Activated CD8-positive, alpha-beta memory T cell treated with anti-CD3 and anti-CD28 coated beads, Interleukin-2, amount 50 U/mL, for 24 hours (primary cell): ENCODE data around the gene TTC7B.

Experiments
- DNase-seq: peaks from one replicate; pipeline ENCODE4 v3.0.0-alpha.2; 2020; ENCODE audit errors: extremely low read depth

Gene TTC7B

DNA sequence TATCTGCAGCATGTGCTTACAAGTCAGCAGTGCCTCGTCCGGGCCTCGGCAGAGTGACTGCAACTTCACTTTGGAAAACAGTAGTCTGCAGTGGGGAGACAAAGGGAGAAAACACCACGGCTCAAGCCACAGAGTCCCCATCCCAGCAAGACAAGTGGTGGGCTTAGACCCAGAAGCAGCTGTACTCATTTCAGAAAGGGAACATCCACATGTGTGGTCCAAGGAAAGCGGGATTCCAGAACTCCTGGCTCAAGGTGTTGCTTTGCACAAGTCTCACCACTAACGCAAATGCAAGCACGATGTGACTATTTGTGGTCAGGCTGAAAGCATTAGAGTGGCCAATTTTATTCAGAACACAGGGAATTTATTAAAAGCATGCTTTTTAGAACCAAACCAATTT is 198.3 kb downstream of the TTC7B start:
- no peak for DNase-seq

DNA sequence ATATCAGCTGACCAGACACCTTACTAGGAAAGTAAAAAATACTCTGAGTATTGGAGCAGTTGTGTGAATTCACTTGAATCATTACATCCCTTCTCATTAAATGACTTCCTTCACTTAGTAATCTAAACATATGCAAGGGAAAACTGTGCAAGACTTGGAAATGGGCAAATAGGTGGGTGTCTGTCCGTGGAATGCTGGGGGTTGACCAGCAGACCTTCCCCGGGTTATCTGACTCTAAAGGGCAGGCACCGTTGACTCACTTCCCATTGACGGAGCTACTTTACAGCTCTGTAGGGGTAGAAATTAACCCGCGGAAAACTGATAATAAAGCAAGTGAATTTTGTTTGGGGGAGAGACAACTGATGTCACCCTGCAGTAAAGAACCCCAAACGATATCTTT is 199.3 kb downstream of the TTC7B start:
- no peak for DNase-seq

DNA sequence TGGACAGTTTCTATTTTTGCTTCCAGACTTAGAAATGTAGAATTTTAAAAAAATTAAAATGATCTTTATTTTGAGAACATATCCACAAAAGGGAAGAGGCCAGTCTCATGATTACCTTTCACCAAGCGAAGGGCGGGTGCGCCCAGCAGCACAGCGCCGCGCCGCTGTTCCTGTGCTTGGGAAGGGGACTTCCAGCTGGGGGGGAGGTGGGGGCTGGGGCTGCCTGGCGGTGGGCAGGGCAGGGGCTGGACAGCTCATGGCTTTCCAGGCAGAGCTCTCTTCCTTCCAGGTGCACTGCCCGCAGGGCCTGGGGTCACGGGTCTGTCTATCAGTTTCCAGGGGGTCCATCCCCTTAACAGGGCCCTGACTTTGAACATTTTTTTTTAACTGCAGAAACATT is 199.9 kb downstream of the TTC7B start:
- no peak for DNase-seq

DNA sequence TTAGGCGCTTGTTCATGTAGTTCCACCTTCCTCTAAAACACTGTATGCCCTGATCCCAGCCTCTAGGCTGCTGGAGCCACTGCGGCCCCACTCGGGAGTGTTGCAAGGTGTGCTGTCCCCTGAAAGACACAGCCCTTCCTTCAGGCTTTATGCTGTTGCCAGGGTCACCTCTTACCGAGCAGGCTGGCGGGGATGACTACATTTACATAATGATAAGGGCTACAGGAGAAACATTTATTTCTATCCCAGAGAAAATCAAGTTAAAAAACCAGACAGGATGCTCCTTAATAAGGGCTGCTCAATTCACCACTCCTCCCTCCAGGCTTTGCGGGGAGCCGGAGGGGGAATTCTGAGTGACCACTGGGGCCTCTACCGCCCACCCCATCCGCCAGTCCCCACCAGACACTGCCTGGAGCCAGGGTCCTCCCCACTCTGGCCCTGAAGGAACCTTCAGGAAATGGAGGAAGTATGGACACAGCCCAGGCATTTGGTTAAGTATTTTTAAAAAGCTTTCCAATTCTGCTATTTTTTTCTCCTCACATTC is 200.6 kb downstream of the TTC7B start:
- DNase-seq = no peak

DNA sequence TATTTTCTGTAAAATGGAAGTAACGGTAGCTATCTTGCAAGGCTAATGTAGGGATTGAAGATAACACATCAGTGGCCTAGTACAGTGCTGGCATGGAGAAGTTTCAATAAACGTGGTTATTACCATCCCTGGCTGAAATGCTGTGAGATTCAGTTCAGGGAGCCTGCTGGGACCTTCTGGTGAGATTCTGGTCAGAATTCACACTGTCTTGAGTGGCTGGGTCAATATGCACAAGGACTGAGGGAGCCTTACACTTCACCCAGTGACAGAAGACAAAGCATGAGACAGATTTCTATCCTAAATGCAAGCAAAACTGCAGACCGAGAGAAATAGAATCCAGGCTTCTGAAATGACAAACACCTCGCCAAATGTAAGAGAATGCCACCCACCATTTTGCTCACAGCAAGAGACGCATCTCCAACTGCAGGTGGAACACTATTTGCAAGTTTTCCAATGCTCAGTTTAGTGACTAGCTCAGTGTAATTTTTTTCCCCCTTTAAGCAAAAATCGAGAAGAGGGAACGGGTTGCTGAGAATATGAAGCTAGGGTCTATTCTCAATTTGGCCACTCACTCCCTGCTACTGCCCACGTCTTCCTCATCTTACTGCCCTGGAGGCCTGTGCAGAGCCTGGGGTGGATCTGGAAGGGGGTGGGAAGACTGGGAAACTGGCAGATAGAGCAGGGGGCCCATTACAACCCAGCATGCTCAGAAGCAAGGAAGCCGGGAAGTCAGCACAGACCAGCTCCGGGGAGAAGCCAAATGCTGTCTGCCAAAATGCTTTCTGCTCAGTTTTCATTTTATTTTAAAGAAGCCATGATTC is 201.3 kb downstream of the TTC7B start:
- no peak for DNase-seq

DNA sequence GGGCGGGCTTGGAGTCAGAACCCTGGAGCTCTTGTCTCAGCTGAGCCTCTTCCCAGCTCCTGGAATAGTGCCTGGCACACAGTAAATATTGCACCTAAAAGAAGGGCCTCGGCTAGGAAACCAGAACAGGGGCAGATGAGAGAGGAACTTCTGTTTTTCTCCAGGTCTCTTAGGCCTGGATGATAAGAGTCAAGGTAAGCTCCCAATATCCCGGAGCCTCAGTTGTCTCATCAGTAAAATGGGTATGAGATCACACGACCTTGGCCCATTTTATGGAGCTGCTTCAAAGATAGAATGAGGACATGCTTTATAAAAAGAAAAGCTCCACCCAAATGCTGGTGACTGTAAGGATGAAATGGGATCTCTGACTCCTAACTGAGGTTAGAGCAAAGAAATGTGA is 202.2 kb downstream of the TTC7B start:
- DNase-seq = no peak

DNA sequence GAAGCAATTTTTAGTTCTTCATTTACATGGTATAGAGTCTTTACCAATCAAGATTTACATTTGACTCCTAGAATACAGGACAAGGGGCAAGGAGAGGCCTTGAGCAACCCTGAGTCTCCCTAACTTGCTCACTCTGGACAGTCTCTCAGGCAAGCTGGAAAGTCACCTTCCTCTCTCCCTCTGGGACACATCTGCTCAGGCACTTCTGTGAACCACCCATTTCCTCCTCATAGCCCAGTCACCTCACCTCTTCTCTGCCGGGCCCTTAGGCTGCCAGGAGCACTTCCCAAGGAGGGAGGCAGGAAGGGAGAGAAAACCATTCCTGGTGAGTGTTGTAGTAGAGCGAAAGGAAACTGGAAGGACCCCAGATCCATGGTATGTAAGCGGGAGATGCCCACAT is 202.8 kb downstream of the TTC7B start:
- no peak for DNase-seq

DNA sequence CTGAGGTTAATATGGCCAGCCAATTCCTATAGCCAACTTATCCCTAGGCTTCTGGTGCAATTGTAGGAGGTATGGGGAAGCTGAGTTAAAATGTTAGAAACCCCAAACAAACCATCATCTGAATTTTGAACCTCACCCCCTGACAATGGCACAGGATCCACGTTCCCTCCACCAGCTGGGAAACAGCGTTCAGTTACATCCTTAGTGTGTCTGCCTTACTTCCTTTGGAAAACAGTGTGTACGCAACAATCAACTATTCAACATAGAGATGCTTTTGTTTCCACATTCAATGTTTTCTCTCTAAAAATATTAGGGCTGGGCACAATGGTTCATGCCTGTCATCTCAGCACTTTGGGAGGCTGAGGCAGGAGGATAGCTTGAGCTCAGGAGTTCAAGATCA is 203.4 kb downstream of the TTC7B start:
- no peak for DNase-seq

DNA sequence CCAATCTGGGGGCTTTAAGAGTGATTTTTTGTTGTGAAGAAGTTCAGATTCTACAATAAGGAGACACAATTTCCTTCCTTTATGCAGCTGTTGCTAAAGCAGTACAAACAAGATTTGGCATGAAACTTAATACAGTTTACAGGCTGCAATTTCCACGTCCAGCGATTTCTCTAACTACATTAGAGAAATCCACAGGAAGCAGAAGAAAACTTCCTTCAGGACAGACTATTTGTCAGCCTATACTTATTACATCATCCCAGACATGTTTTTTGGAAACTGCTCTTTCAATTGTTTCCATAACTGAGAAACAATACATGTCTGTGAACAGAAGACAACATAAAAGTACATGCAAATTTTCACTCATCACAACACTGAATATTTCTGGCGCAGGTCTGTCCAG is 204.3 kb downstream of the TTC7B start:
- DNase-seq = no peak

DNA sequence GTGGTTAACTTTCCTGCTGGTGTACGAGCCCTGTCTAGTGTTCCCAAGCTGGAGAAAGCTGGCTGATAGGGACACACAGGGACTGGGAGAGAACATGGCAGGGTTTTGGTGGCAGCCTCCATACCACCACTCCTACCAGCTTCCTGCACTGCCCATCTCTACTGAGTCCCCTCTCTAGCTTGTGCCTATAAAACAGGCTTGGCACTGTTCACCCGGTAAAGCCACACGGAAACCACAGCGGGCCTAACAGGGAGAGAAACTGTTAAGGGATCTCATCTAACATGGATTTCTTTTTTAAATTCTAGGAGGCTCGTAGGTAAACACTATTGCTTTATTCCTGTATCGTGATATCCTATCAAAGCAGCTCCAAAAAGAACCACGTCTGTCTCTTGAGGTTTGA is 204.7 kb downstream of the TTC7B start:
- DNase-seq = no peak

DNA sequence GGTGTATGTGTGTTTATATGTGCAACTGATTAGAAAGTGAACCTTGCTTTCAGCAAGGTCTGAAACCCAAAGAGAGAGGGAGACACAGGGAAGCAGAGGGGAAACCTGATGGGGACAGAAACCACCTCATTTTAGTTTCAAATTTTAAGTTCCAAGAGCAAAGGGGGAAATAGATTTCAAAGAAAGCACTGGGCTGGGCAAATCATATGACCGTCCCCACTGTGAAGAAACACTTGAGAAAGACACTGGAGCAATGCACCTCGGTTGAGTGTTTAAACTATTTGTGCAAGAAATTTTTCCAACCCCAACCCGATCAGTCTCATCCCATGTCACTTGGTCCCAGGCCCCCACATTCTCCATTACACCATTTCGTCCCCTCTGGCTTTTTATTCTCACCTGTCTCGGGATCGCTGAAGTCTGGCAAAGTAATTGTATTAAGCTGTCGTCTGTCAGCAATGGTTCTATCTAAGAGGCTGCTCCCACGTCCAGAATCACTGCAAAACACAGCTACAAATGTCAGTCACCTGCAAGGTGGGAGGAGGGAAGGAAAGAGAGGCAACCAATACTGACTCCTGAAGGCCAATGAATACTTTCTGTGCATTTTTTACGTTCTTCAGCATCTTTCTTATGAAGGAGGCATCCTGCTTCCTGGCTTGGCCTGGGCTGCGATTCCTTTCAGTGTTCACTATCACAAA is 205.7 kb downstream of the TTC7B start:
- no peak for DNase-seq

DNA sequence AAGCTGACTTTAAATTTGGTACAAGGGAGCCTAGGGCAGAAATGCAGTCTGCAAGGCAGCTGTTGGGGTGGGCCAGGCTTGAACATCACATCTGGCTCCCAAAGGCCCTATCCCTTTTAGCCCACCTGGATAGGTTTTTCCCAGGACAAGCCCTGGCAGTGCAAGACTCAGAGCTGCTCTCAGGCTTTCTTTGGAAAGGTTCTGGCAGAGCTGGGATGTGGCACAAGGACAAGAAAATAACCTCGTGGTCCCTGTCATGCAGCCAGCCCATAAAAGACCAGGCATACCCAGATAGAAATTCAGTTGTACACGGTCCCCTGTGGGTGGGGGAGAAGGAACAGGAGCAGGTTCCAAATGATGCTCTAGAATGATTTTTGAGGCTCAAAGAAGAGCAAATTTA is 206.9 kb downstream of the TTC7B start:
- no peak for DNase-seq

DNA sequence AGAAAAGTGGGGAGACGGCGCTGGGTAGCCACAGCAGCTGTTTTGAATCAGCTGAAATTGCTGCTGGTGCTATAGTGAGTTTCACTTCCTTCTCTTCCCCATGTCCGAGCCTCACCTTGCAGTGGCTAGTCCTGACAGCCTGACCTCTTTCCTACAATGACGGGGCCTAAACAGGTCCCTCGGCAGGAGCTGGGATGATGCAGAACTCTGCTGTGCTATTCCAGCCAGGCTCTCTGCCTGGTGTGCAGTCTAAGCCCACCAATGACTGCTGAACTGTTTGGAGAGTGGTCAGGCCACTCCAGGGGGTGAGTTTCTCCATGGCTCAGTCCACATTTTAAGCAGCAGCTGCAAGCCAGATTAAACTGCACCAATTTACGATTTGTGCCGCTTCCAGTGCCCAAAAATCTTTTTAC is 207.3 kb downstream of the TTC7B start:
- no peak for DNase-seq

DNA sequence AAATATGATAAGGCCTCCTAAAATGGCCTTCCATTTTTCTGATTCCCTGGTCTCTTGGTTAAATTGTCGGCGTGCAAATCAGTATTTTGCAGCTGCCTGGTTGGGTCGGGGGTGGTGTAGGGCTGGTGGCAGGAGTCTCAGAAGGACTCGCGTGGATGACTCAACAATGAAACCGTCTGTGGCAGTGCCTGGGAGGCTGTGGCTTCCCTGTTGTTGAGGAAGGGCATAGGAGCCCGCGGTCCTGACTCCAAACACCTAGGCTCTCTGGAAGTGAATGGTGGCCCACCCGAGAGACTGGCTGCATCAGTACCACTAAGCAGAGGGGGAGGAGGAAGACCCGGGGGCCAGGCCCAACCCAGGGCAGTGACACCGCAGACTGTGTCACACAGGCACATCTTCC is 207.9 kb downstream of the TTC7B start:
- DNase-seq = no peak

DNA sequence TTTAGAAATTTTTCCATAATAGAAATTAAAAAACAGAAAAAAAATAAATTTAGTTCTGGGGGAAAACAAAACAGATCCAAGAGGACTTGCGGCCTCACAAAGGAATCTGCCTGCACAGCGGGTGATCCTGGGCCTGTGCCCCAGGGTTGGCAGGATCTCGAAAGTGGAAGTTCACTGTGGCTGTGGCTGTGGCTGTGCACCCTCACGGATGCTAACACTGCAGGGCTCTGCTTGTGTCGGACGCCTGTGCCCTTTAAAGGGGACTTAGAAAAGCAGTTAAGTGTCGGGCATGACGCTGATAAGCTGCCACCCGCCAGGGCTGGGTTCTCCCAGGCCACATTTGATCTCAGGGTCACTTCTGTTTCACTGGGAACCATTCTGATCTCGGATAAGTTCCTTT is 209.1 kb downstream of the TTC7B start:
- DNase-seq = no peak

DNA sequence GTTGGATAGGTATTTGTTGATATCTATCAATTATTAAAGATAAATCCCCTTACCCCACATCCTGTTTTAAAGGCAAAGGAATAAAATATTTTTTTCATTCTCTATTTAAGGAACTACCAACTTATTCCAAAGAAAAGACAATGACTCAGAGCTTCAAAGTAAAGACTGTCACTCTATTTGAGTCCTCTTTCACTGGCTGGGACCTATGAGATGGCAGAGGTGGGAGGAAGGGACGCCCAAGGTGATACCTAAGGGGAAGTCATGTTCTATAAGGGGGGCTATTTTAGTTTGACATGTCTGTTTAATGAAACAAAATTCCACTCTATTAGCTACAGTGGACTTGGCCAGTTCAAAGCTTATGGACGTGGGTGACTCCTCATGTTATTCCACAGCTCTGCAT is 209.8 kb downstream of the TTC7B start:
- DNase-seq = no peak

DNA sequence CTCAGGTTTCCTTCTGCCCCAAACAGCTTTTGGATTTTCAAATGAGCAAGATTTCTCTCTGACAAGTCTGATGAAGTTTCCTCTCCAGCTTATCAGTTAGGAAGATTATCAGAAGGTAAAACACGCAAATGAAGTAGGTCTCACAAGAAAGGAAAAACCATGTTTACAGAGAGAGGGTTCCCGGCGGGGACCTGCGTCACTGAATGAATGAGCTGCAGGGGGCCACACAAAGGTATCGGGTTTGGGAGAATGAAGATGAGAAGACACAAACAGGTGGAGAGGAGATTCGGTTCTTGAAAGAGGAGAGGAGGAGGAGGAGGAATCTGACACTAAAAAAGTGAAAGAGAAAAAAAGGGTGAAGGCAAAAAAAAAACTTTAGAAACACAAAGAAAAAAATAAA is 210.8 kb downstream of the TTC7B start:
- no peak for DNase-seq

DNA sequence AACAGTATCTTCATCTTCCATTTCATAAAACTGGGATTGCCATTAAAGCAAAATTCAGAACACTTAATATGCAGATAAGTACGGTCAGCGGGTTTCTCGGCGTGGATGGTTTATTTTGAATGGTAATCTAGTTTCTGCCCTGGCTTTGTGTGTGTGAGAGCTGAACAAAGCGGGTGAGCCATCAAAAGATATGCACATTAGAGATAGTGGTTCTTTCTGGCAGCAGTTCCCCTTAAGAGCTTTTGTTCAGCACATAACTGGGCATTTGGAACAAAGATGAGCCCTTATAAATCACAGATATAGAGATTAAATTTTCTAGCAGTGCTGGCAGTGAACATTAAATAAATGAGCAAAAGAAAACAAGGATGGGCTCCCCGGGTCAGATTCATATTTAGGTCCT is 211.9 kb downstream of the TTC7B start:
- DNase-seq = no peak

DNA sequence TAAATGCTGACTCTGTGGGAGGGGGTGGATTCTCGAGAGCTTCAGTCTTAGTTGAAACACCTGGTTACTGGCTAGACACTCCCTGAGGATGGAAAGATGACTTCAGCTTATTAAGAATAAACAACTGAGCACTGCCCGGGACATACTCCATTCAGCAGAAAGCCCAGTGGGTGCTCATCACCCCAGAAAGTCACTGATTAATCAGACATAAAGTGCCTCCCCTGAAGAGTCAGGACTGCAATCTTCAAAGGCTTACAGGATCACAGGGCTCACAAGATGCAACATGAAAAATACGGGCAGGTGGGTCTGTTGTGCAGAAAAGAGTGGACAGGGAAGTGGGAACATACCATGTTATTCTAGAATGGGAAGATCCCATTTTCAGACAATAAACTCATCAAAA is 212.4 kb downstream of the TTC7B start:
- DNase-seq = no peak

DNA sequence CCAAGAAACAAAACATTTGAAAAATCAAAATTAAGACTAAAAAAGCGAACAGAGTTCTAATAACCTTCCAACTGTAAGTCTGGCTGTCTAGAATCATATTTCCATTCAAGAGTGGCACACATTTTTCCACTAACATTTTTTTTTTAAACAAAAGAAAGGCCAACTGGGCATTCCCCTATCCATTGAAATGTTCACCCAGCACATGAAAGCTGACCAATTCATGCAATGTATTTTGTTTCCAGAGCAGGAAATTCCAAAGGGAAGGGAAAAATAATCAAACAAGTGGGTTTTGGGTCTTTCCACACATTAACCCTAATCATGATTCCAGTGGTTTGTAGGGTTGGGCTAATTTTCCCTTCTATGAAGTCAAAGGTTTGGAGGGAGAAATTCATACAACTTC is 212.9 kb downstream of the TTC7B start:
- no peak for DNase-seq

DNA sequence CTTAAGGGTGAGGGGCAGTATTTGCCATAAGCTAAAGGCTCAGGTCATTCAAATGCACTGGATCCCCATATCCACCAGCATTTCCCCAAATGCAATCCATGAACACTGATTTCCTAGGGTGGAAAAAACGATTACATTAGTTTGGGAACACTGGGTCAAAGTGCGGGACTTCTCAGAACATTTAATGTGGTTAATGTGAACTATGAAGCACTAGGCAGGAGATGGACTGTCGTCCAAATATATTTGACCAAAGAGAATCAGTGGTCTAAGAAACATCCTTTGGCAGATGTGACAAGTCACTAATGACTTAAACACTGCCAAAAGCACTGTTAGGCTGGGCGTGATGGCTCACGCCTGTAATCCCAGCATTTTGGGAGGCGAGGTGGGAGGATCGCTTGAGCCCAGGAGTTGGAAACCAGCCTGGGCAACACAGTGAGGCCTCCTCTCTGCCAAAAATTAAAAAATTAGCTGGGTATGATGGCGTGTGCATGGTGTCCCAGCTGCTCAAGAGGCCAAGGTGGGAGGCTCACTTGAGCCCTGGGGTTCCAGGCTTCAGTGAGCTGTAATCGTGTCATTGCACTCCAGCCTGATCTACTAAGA is 214.0 kb downstream of the TTC7B start:
- no peak for DNase-seq

DNA sequence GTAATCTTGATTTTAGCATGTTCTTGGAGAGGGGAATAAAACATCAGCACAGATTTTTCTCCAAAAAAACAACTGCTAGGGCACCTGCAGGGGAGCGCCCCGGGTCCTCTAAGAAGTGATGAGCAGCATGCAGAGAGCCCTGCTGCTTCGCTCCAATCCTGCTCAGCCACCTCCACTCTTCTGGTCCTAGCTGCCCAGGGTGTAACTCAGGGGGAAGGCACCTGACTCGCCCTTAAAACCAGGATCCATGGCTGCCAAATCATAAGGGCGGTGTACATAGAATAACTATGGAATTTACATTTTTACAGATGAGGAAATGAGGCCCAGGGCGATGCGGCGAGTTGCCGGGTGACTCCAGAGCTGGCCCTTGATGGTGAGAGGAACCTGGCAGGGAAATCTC is 214.7 kb downstream of the TTC7B start:
- no peak for DNase-seq

DNA sequence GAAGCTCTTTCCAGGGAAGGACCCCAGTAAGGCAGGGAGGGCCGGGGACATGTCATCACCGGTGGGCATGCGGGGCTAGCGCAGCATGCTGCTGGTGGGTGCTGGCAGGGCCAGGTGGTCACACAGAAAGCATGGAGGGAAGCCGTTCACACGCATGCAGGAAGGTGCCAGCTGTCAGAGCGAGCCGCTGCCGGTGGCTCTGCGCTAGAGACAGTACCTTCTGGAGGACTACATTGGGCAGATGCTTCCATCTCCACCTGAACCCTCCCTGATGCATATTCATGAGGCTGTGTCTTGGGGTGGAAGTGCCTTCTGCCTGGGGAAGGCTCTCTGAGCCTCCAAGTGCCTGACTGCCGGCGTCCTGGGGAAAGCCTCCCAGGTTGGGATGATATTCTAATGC is 215.6 kb downstream of the TTC7B start:
- no peak for DNase-seq
